Posterior cingulate gyrus (tissue), 11 donors: ENCODE results near the gene P2RY8.
A peak's percentile ranks its signal among the peaks of the same experiment; 100 is the strongest.
"Not testable (repeated sequence)": the region's sequence is repeated elsewhere in the genome, so short reads cannot be mapped to it uniquely, and the experiment has no call there.

Experiments used
- DNase-seq, 10 donors: peaks; one replicate each; pipeline versions ENCODE4 v3.0.0 to v3.0.0-alpha.2; 2020 to 2021; ENCODE audit warnings: mixed read lengths in 3 of 10
- intact Hi-C: fragments of 100-400 bp; cut with DNase I; formaldehyde crosslinking; loops from one replicate; pipeline ENCODE4 v1.15.1; 2023

P2RY8 gene

GRCh38 chrX:1449036-1449822, 87.8 kb downstream of the P2RY8 start:
- intact Hi-C loops: no loop called here
- DNase-seq: peak in 1 of 10 donors; percentile 37

GRCh38 chrX:1448573-1449001, 88.4 kb downstream of the P2RY8 start:
- intact Hi-C loops: not testable (repeated sequence)
- DNase-seq: peak in 1 of 10 donors; percentile 2

GRCh38 chrX:1447969-1448572, 88.9 kb downstream of the P2RY8 start:
- intact Hi-C loops: not testable (repeated sequence)
- DNase-seq: peak in 2 of 10 donors; percentile 13 to 55

GRCh38 chrX:1446984-1447968, 89.7 kb downstream of the P2RY8 start:
- peak in 3 of 10 donors; percentile 4 to 22 (median 14) for DNase-seq
- intact Hi-C loops: not testable (repeated sequence)

- intact Hi-C loops: no loop called here
- DNase-seq: peak in 3 of 10 donors; percentile 2 to 42 (median 4)
These were observed 92.2 kb downstream of the P2RY8 start for GRCh38 chrX:1444561-1445500.

GRCh38 chrX:1443496-1444075, 93.4 kb downstream of the P2RY8 start:
- intact Hi-C loops: no loop called here
- peak in 3 of 10 donors; percentile 11 to 62 (median 52) for DNase-seq

GRCh38 chrX:1442724-1443367, 94.1 kb downstream of the P2RY8 start:
- intact Hi-C loops: no loop called here
- DNase-seq: peak in 3 of 10 donors; percentile 22 to 49 (median 39)

GRCh38 chrX:1442016-1442665, 94.8 kb downstream of the P2RY8 start:
- intact Hi-C loops: no loop called here
- DNase-seq: peak in 3 of 10 donors; percentile 27 to 60 (median 42)

- intact Hi-C loops: no loop called here
These were observed 96.5 kb downstream of the P2RY8 start for GRCh38 chrX:1440506-1440905.

GRCh38 chrX:1435241-1435895, 101.6 kb downstream of the P2RY8 start:
- DNase-seq: peak in 3 of 10 donors; percentile 54 to 65 (median 62)
- intact Hi-C loops: no loop called here

More at GRCh38 chrX:1440506-1440905, 96.5 kb downstream of the P2RY8 start:
- peak in 3 of 10 donors; percentile 4 to 24 (median 12) for DNase-seq

- intact Hi-C loops: no loop called here
- peak in 3 of 10 donors; percentile 56 to 65 (median 65) for DNase-seq
These were observed 102.1 kb downstream of the P2RY8 start for GRCh38 chrX:1434871-1435240.

GRCh38 chrX:1433646-1434357, 103.2 kb downstream of the P2RY8 start:
- peak in 3 of 10 donors; percentile 41 to 69 (median 65) for DNase-seq
- intact Hi-C loops: no loop called here

GRCh38 chrX:1430451-1430850, 106.5 kb downstream of the P2RY8 start:
- intact Hi-C loops: no loop called here
- peak in 3 of 10 donors; percentile 4 to 13 (median 6) for DNase-seq

GRCh38 chrX:1427756-1428155, 109.2 kb downstream of the P2RY8 start:
- intact Hi-C loops: no loop called here
- peak in 3 of 10 donors; percentile 62 to 84 (median 71) for DNase-seq

- peak in 3 of 10 donors; percentile 24 to 73 (median 43) for DNase-seq
- intact Hi-C loops: not testable (repeated sequence)
These were observed 110.7 kb downstream of the P2RY8 start for GRCh38 chrX:1426321-1426720.

- DNase-seq: peak in 3 of 10 donors; percentile 22 to 66 (median 30)
- intact Hi-C loops: no loop called here
These were observed 111.6 kb downstream of the P2RY8 start for GRCh38 chrX:1425381-1425780.
